G401 (cell line): ENCODE measurements around the gene TAF6. TPM values are rescaled to one million over a fixed set of nuclear protein-coding genes. Genes with fewer than 3 reads are reported as not detected.
"Not testable (repeated sequence)": the region's sequence is repeated elsewhere in the genome, so short reads cannot be mapped to it uniquely, and the experiment has no call there.

Experiments
- DNase-seq: peaks from one replicate; pipeline ENCODE4 v3.0.0-alpha.2; 2015; ENCODE audit warnings: low spot score
- in situ Hi-C: cut with HindIII; loops from 2 replicates; pipeline ENCODE4 v1.10.0; 2016; ENCODE audit warnings: low sequenced_read_pairs, mixed read lengths
- total RNA-seq: library from RNA; depleted of rRNA; stranded (reverse); fragments of >200 nt; shearing (Covaris generic); gene quantifications from 2 replicates; pipeline ENCODE4 v1.2.3, GENCODE V29; 2014

TAF6 gene
- total RNA-seq, 1 experiment from 2014 or later, result 45.6 TPM

DNA sequence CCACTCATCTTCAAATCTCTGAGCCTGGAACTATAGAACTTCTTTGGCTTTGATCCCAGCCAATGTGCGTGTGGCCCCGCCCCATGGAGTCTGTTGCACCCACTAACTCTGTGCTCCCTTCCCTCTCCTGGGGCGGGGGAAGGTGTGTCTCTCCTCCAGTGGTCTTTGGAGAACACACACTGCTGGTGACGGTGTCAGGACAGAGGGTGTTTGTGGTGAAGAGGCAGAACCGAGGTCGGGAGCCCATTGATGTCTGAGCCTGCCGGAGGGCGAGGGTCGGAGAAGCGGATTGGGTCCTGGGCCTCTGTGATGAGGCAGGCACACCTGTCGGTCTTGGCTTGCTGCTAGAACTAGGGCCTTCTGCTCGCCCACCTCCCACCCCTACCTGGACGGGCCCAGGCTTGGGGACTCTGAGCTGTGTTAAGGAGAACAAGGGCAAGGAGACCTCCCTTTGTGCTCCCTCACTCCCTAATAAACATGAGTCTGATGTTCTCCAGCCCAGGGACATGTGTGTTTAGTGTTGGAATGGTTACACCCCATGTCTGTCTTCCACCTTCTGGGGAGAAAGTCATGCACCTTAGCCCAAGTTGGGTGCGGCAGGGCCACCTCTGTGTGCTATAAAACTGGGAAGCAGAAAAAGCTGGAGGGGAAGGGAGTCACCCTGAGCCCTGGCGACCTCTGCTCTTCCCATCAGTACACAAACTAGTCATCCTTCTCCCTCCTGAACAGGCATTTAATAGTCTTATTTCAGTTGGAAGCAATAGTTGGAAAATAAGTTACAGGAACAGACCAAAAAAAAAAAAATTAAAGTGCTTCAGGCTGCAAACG, 34.8 kb upstream of the TAF6 start:
- in situ Hi-C loops, result no loop called here
- no peak for DNase-seq

DNA sequence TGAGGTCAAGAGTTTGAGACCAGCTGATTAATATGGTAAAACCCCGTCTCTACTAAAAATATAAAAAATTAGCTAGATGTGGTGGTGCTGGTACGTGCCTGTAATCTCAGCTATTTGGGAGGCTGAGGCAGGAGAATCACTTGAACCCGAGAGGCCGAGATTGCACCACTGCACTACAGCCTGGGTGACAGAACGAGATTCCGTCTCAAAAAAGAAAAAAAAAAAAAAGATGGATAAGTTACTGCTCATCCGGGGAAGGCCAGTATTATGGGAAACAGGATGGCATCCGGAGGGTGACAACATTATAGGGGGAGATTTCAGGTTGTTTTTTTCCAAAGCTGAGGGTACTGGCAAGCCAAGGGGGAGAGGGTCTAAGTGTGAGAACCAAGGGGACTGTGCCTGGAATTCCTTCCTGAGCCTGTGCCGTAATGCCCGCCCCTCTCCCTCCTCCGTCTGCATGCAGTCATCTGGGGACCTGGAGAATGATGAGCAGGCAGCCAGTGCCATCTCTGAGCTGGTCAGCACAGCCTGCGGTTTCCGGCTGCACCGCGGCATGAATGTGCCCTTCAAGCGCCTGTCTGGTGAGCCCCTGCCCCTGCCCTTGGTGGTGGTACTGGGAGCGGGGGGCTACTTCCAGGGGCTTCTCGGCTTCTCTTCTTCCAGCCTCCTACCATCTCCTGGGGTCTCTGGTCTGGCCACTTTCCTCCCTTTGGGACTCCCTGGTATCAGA, 33.9 kb upstream of the TAF6 start:
- no peak for DNase-seq

GRCh38 chr7:100152404-100152803, 33.2 kb upstream of the TAF6 start:
- in situ Hi-C loops, result no loop called here

More for the DNA sequence above, 33.9 kb upstream of the TAF6 start:
- in situ Hi-C loops, result no loop called here

DNA sequence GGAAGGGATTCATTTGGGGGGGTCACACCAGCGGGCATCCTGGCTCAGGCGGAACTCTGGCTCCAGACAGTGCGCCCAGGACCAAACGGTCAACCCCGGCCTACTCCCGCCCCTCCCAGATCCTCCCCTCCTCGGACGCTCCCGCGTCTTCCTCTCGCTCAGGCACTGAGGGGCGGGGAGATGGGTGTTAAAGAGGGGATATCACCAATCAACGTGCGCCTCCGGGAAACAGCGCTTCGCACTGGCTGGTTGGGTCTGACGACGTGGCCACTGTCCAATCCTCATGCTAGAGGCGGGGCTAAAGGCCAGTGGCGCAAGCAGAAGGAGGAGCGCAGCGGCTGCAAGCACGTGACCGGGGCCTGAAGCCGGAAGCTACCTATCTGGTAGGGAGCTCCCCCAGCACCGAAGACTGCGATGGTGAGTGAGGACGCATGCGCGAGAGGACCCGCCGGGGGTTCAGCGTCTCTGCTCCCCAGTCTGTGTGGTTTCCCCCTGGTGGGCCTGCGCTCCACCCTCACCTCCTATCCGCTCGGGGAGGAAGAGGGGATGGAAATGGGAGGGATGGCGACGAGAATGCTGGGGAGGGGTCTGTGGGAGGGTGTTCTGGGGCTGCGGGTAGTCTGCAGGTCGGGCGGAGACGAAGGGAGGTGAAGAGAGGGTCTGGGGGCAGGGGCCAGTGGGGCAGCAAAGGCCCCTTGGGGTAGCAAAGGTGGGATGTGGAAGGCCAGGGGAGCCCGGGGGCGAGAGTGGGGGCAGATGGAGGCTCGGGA, 29.6 kb upstream of the TAF6 start, which contains the start of gene LAMTOR4:
TSS of gene LAMTOR4 (plus strand) at position 360 of the 770 bp plus-strand sequence. CDS start at position 415, 55 bp downstream.
- in situ Hi-C loops, result no loop called here
- DNase-seq, result peak; percentile 100

More at GRCh38 chr7:100152404-100152803, 33.2 kb upstream of the TAF6 start:
- no peak for DNase-seq

GRCh38 chr7:100148225-100148558, 29.0 kb upstream of the TAF6 start:
- no peak for DNase-seq
- in situ Hi-C loops, result no loop called here

- in situ Hi-C loops, result no loop called here
- no peak for DNase-seq
Observed at GRCh38 chr7:100147278-100147677, 28.1 kb upstream of the TAF6 start.

- in situ Hi-C loops, DNase-seq: not testable (repeated sequence)
Observed at GRCh38 chr7:100146350-100146749, 27.2 kb upstream of the TAF6 start.

DNA sequence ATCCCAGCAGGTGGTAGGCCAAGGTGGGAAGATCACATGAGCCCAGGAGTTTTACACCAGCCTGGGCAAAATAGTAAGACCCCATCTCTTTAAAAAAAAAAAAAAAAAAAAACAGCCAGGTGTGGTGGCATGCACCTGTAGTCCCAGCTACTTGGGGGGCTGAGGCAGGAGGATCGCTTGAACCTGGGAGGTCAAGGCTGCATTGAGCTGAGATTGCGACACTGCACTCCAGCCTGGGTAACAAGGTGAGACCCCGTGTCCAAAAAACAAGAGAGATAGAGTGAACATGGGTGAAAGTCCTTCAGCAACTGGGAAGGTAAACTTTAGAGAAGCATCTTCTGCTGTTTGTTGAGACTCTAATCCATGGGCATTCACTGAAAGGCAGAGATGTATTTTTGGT, 23.3 kb upstream of the TAF6 start:
- DNase-seq, result no peak
- in situ Hi-C loops, result no loop called here

GRCh38 chr7:100141555-100141949, 22.4 kb upstream of the TAF6 start:
- DNase-seq, result no peak
- in situ Hi-C loops, result no loop called here

GRCh38 chr7:100137851-100138760, 18.9 kb upstream of the TAF6 start:
- no peak for DNase-seq
- in situ Hi-C loops, result no loop called here

DNA sequence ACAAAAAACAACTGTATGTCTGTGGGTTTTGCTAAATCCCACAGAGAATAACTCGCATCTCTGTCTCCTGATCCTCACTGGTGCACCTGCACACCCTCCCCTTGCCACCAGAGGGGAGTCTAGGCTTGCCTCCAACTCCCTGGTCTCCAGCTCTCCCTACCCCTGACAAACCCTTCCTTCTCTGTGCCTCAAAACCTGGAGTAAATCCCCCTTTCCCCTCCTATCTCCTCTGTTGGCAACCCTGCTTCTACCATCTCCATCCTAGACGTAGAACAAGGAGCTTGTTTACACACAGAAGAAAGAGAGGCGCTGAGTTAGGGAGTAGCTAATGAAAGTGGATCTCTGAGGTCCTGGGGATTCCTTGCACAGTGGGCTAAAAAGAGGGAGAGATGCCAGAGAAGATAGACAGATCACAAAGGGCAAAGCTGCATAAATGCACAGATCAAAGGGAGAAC, 13.6 kb upstream of the TAF6 start:
- DNase-seq, result peak; percentile 46
- in situ Hi-C loops, result no loop called here

- in situ Hi-C loops, result no loop called here
- no peak for DNase-seq
Observed at GRCh38 chr7:100132126-100132525, 13.0 kb upstream of the TAF6 start.

DNA sequence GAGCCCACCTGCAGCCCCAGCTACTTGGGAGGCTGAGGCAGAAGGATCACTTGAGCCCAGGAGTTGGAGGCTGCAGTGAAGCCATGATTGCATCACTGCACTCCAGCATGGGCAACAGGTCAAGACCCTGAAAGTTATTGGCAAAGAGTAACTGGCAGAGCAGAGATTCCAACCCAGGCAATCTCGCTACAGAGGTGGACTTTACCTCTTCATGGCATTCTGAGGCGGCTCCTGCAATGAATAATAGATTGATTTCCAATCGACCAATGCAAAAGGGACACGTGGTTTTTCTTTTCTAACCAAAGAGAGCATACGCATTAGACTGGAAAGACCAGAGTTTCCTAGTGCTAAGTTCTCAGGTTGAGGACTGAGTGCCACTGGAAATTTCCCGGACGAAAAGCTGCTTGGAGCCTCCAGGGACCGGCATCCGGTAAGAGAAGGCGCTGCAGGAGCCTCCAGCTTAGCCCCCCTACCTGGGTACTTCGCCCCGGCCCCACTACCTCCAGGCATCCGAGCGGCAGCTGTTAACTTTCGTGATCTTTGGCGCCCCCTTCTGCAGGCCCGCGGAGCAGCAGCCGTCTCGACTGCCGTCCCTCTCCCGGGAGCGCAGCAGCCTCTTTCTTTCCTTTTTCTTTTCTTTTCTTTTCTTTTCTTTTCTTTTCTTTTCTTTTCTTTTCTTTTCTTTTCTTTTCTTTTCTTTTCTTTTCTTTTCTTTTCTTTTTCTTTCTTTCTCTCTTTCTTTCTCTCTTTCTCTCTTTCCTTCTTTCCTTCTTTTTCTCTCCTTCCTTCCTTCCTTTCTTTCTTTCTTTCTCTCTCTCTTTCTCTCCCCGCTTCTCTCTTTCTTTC, 11.7 kb upstream of the TAF6 start:
- in situ Hi-C loops, result no loop called here
- peak; percentile 70 for DNase-seq

GRCh38 chr7:100130220-100130607, 11.1 kb upstream of the TAF6 start:
- DNase-seq, in situ Hi-C loops: not testable (repeated sequence)

- in situ Hi-C loops, result no loop called here
- no peak for DNase-seq
Observed at GRCh38 chr7:100128637-100128963, 9.4 kb upstream of the TAF6 start.

GRCh38 chr7:100127866-100128636, 8.9 kb upstream of the TAF6 start:
- in situ Hi-C loops, result no loop called here
- DNase-seq, result peak; percentile 57
